ENCODE results near the gene INHBE. TPM values are rescaled to one million over a fixed set of nuclear protein-coding genes. Genes with fewer than 3 reads are reported as not detected.

The INHBE gene
- total and polyA plus RNA-seq, 4 donors = 17.6 to 181 (median 110) TPM

DNA sequence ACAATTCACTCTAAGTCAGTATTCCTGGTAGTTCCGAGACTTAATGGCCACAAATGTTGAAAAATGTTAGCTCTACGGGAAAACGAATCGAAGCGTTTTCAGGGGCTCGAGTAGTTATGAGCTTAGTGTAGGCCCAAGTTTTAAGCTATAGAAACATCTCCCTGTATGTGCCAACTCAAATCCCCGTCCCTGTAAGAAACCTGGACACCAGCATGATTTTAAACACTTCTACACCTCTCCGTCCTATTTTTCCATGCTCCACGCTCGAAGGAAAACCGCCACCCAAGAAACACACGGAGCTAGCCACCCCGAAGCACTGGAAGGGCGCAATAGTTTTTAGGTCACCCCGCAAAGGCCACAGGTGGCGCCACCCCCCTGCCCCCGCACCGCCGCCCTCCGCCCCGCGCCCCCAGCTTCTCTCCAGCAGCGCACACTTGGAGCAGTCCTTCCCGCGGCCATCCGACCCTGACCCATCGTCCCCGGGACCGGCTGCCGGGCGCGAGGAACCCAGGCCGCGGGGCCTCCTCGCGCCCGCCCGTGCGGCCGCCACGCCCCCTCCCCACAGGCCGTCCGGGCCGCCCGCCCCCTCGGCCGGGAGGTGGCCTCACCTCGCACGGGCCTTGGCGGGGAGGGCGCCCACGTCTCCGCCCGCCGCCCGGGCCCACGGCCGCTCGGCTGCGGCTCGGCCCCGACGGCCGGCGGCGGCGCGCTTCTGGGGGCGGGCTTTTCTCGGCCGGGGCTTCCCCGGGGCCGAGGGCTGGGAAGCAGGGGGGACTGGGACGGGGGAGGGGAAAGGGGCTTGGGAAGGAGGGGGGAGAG is 24.8 kb upstream of the INHBE start:
- DNase-seq (ENCODE audit: low spot score) = peak; percentile 72

GRCh38 chr12:57430931-57431566 is 24.1 kb upstream of the INHBE start, which contains the start of gene R3HDM2:
Gene R3HDM2, minus strand, starts transcription at chr12:57431043. Its CDS starts 120,615 bp downstream, at chr12:57310428.
- Histone ChIP-seq H3K9me3 (ENCODE audit: control insufficient read depth in 4 of 4, low read length in 3 of 4) (no peaks in the 10 kb centered on the region), H3K9ac (ENCODE audit: low read depth in 1 of 2, low read length in 2 of 2) (peak within 1 kb of the TSS; percentile 98 to 100), H3K4me3 (ENCODE audit: low read depth in 1 of 3, low read length in 3 of 3) (peak within 1 kb of the TSS; percentile 62 to 92 (median 80)), H3K36me3 (ENCODE audit: control insufficient read depth in 4 of 4, insufficient read depth in 3 of 4, low read depth in 1 of 4, low read length in 3 of 4) (no peaks in the 10 kb centered on the region), H3K4me1 (ENCODE audit: control insufficient read depth in 4 of 4, insufficient read depth in 4 of 4, low read length in 3 of 4) (peaks cover 0 to 17% (median 2%) of the 10 kb centered on the region in 4 donors), H3K27me3 (ENCODE audit: control insufficient read depth in 4 of 4, insufficient read depth in 4 of 4, low read length in 3 of 4) (no peaks in the 10 kb centered on the region), H3K27ac (ENCODE audit: low read depth in 1 of 2, low read length in 2 of 2) (peak within 1 kb of the TSS; percentile 98 to 99)
- DNase-seq (ENCODE audit: low spot score) = peak; percentile 95
- under 1% methylated on average over 41 of the region's 41 CpGs for WGBS
- peak; percentile 46 for TF ChIP-seq YY1 (IDR thresholded peaks at IDR 0.05)
- no peak for TF ChIP-seq FOXA2 (IDR thresholded peaks at IDR 0.05)
- TF ChIP-seq ATF3 (IDR thresholded peaks at IDR 0.05) = no peak
- no peak for TF ChIP-seq JUND (IDR thresholded peaks at IDR 0.05)
- no peak for TF ChIP-seq NR2F2 (IDR thresholded peaks at IDR 0.05)
- no peak for TF ChIP-seq MAX (IDR thresholded peaks at IDR 0.05)
- TF ChIP-seq RAD21 (IDR thresholded peaks at IDR 0.05) = peak in 1 of 2 donors; percentile 37
- peak in 1 of 2 donors; percentile 49 for TF ChIP-seq EGR1 (IDR thresholded peaks at IDR 0.05; ENCODE audit: low read depth in 2 of 2)
- TF ChIP-seq GABPA (IDR thresholded peaks at IDR 0.05 in 1 of 2, conservative IDR thresholded peaks at IDR 0.05 in 1 of 2) = peak in 1 of 2 donors; percentile 68
- peak in 1 of 2 donors; percentile 18 for TF ChIP-seq HNF4A (conservative IDR thresholded peaks at IDR 0.05)
- TF ChIP-seq, protein P1, sequence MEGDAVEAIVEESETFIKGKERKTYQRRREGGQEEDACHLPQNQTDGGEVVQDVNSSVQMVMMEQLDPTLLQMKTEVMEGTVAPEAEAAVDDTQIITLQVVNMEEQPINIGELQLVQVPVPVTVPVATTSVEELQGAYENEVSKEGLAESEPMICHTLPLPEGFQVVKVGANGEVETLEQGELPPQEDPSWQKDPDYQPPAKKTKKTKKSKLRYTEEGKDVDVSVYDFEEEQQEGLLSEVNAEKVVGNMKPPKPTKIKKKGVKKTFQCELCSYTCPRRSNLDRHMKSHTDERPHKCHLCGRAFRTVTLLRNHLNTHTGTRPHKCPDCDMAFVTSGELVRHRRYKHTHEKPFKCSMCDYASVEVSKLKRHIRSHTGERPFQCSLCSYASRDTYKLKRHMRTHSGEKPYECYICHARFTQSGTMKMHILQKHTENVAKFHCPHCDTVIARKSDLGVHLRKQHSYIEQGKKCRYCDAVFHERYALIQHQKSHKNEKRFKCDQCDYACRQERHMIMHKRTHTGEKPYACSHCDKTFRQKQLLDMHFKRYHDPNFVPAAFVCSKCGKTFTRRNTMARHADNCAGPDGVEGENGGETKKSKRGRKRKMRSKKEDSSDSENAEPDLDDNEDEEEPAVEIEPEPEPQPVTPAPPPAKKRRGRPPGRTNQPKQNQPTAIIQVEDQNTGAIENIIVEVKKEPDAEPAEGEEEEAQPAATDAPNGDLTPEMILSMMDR (IDR thresholded peaks at IDR 0.05; ENCODE audit: low read depth, low read length, missing input control) = no peak
- no peak for TF ChIP-seq HNF4G (IDR thresholded peaks at IDR 0.05)

More for the DNA sequence above, 24.8 kb upstream of the INHBE start:
- Histone ChIP-seq H3K9ac (ENCODE audit: low read depth in 1 of 2, low read length in 2 of 2) (peak overlapping the region; percentile 50 to 96), H3K27me3 (ENCODE audit: control insufficient read depth in 4 of 4, insufficient read depth in 4 of 4, low read length in 3 of 4) (no peaks in the 10 kb centered on the region), H3K36me3 (ENCODE audit: control insufficient read depth in 4 of 4, insufficient read depth in 3 of 4, low read depth in 1 of 4, low read length in 3 of 4) (peaks cover 0 to 3% (median under 1%) of the 10 kb centered on the region in 4 donors), H3K4me1 (ENCODE audit: control insufficient read depth in 4 of 4, insufficient read depth in 4 of 4, low read length in 3 of 4) (peaks cover 0 to 17% (median 2%) of the 10 kb centered on the region in 4 donors), H3K27ac (ENCODE audit: low read depth in 1 of 2, low read length in 2 of 2) (peak overlapping the region; percentile 98 to 99), H3K9me3 (ENCODE audit: control insufficient read depth in 4 of 4, low read length in 3 of 4) (no peaks in the 10 kb centered on the region), H3K4me3 (ENCODE audit: low read depth in 1 of 3, low read length in 3 of 3) (peak overlapping the region; percentile 62 to 92 (median 80))
- under 1% methylated on average over 74 of the region's 74 CpGs for WGBS
- TF ChIP-seq MAX (IDR thresholded peaks at IDR 0.05) (no peak), EGR1 (IDR thresholded peaks at IDR 0.05; ENCODE audit: low read depth in 2 of 2) (no peak), RXRA (IDR thresholded peaks at IDR 0.05) (no peak), NR2F2 (IDR thresholded peaks at IDR 0.05) (no peak), FOXA1 (IDR thresholded peaks at IDR 0.05) (no peak), FOXA2 (IDR thresholded peaks at IDR 0.05) (no peak), HNF4A (conservative IDR thresholded peaks at IDR 0.05) (no peak), RAD21 (IDR thresholded peaks at IDR 0.05) (no peak), JUND (IDR thresholded peaks at IDR 0.05) (no peak)
- TF ChIP-seq, protein P2, sequence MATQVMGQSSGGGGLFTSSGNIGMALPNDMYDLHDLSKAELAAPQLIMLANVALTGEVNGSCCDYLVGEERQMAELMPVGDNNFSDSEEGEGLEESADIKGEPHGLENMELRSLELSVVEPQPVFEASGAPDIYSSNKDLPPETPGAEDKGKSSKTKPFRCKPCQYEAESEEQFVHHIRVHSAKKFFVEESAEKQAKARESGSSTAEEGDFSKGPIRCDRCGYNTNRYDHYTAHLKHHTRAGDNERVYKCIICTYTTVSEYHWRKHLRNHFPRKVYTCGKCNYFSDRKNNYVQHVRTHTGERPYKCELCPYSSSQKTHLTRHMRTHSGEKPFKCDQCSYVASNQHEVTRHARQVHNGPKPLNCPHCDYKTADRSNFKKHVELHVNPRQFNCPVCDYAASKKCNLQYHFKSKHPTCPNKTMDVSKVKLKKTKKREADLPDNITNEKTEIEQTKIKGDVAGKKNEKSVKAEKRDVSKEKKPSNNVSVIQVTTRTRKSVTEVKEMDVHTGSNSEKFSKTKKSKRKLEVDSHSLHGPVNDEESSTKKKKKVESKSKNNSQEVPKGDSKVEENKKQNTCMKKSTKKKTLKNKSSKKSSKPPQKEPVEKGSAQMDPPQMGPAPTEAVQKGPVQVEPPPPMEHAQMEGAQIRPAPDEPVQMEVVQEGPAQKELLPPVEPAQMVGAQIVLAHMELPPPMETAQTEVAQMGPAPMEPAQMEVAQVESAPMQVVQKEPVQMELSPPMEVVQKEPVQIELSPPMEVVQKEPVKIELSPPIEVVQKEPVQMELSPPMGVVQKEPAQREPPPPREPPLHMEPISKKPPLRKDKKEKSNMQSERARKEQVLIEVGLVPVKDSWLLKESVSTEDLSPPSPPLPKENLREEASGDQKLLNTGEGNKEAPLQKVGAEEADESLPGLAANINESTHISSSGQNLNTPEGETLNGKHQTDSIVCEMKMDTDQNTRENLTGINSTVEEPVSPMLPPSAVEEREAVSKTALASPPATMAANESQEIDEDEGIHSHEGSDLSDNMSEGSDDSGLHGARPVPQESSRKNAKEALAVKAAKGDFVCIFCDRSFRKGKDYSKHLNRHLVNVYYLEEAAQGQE (IDR thresholded peaks at IDR 0.05) = no peak
- TF ChIP-seq, protein P3, sequence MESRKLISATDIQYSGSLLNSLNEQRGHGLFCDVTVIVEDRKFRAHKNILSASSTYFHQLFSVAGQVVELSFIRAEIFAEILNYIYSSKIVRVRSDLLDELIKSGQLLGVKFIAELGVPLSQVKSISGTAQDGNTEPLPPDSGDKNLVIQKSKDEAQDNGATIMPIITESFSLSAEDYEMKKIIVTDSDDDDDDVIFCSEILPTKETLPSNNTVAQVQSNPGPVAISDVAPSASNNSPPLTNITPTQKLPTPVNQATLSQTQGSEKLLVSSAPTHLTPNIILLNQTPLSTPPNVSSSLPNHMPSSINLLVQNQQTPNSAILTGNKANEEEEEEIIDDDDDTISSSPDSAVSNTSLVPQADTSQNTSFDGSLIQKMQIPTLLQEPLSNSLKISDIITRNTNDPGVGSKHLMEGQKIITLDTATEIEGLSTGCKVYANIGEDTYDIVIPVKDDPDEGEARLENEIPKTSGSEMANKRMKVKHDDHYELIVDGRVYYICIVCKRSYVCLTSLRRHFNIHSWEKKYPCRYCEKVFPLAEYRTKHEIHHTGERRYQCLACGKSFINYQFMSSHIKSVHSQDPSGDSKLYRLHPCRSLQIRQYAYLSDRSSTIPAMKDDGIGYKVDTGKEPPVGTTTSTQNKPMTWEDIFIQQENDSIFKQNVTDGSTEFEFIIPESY (IDR thresholded peaks at IDR 0.05) = no peak
